OCI-LY1 (cell line): ENCODE measurements around the gene ZBTB16.

Experiments
- H2AFZ ChIP-seq: fragments of 200-600 bp; sonication (generic), shearing (Covaris generic); 2 replicates; pipeline ENCODE4 v1.6.0; 2014; ENCODE audit warnings: antibody characterized with exemption, mild to moderate bottlenecking, low read length
- H3F3A ChIP-seq: fragments of 200-600 bp; sonication (generic), shearing (Covaris generic); 2 replicates; pipeline ENCODE4 v1.6.0; 2014; ENCODE audit warnings: mild to moderate bottlenecking, antibody characterized with exemption, low read length, moderate library complexity; ENCODE audit not compliant: insufficient read depth
- H3K27ac ChIP-seq: fragments of 200-600 bp; sonication (generic); 2 replicates; pipeline ENCODE4 v1.5.1; 2014; ENCODE audit warnings: low read length, mixed run types, mild to moderate bottlenecking, low read depth; ENCODE audit not compliant: poor library complexity, severe bottlenecking
- H3K27me3 ChIP-seq: fragments of 200-600 bp; sonication (generic); 2 replicates; pipeline ENCODE4 v1.6.0; 2014; ENCODE audit warnings: antibody characterized with exemption, mild to moderate bottlenecking, low read length, moderate library complexity; ENCODE audit not compliant: insufficient read depth
- H3K36me3 ChIP-seq: fragments of 200-600 bp; sonication (generic); 2 replicates; pipeline ENCODE4 v1.6.1; 2014; ENCODE audit warnings: mild to moderate bottlenecking, antibody characterized with exemption, low read length, moderate library complexity, mixed read lengths; ENCODE audit not compliant: insufficient read depth
- H3K4me1 ChIP-seq: fragments of 200-600 bp; sonication (generic); 2 replicates; pipeline ENCODE4 v1.5.1; 2014; ENCODE audit warnings: mild to moderate bottlenecking, low read length, moderate library complexity; ENCODE audit not compliant: insufficient read depth, severe bottlenecking
- H3K4me2 ChIP-seq: fragments of 200-600 bp; sonication (generic), shearing (Covaris generic); 2 replicates; pipeline ENCODE4 v1.6.1; 2014; ENCODE audit warnings: low read length
- H3K4me3 ChIP-seq: fragments of 200-600 bp; sonication (generic); 2 replicates; pipeline ENCODE4 v1.5.1; 2014; ENCODE audit warnings: low read length, low read depth, mild to moderate bottlenecking, mixed read lengths; ENCODE audit not compliant: poor library complexity, severe bottlenecking
- H3K79me2 ChIP-seq: fragments of 200-600 bp; shearing (Covaris generic); 2 replicates; pipeline ENCODE4 v1.6.1; 2016; ENCODE audit warnings: mixed run types, low read length, mixed read lengths; ENCODE audit not compliant: insufficient read depth
- H3K9ac ChIP-seq: fragments of 200-600 bp; sonication (generic), shearing (Covaris generic); 2 replicates; pipeline ENCODE4 v1.6.1; 2014; ENCODE audit warnings: mild to moderate bottlenecking, low read length, mixed read lengths
- H3K9me2 ChIP-seq: fragments of 200-600 bp; sonication (generic), shearing (Covaris generic); 2 replicates; pipeline ENCODE4 v1.6.1; 2014; ENCODE audit warnings: low read depth, mild to moderate bottlenecking, low read length, mixed read lengths
- H3K9me3 ChIP-seq: fragments of 200-600 bp; shearing (Covaris generic); 2 replicates; pipeline ENCODE4 v1.6.1; 2014; ENCODE audit warnings: low read length, mixed read lengths
- H4K20me1 ChIP-seq: fragments of 200-600 bp; sonication (generic), shearing (Covaris generic); 2 replicates; pipeline ENCODE4 v1.6.0; 2016; ENCODE audit warnings: mild to moderate bottlenecking, low read length; ENCODE audit not compliant: insufficient read depth
- EZH2 ChIP-seq: fragments of 200-600 bp; sonication (generic), shearing (Covaris generic); IDR thresholded peaks from 2 replicates; pipeline ENCODE4 v1.8.0; 2017; ENCODE audit warnings: borderline replicate concordance, mixed run types, mild to moderate bottlenecking, antibody characterized with exemption, low read length, moderate library complexity, mixed read lengths
- TF ChIP-seq, protein P1 (sequence below): fragments of 200-600 bp; sonication (generic), shearing (Covaris generic); IDR thresholded peaks from 2 replicates; pipeline ENCODE4 v1.5.1; 2017; ENCODE audit warnings: mild to moderate bottlenecking, antibody characterized with exemption, low read length, moderate library complexity, mixed read lengths

Gene ZBTB16

DNA sequence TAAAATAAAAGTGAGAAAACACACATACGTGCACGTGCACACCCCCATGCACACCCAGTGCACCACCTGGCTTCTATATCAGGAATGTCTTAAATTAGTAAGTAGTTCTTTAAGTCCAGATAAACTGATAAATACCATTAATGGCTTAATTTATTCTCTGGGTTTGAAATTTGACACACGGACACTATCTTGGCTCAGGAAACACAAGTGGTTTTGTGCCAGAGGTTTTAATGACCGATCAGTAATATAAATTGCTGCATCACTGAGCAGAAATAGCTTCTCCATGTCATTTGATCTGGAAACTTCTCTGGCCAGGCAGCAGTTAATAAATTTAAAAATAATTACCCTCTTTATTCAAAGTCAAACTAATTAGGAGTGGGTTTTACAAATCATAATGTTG is 135.2 kb downstream of the ZBTB16 start:
- no peaks in the 10 kb centered on the region for H3K27me3 ChIP-seq
- H3K79me2 ChIP-seq, result no peaks in the 10 kb centered on the region
- H3K9me2 ChIP-seq, result no peaks in the 10 kb centered on the region
- H3K4me2 ChIP-seq, result no peak overlapping the region
- no peak overlapping the region for H3K9ac ChIP-seq
- no peak overlapping the region for H3K27ac ChIP-seq
- no peaks in the 10 kb centered on the region for H4K20me1 ChIP-seq
- H3F3A ChIP-seq, result no peaks in the 10 kb centered on the region
- no peaks in the 10 kb centered on the region; the same call in 1 of the 2 replicates for H3K36me3 ChIP-seq
- no peaks in the 10 kb centered on the region for H3K9me3 ChIP-seq
- no peak overlapping the region for H2AFZ ChIP-seq
- peaks cover 11% of the 10 kb centered on the region for H3K4me1 ChIP-seq
- no peak for TF ChIP-seq EZH2
- TF ChIP-seq, protein P1, sequence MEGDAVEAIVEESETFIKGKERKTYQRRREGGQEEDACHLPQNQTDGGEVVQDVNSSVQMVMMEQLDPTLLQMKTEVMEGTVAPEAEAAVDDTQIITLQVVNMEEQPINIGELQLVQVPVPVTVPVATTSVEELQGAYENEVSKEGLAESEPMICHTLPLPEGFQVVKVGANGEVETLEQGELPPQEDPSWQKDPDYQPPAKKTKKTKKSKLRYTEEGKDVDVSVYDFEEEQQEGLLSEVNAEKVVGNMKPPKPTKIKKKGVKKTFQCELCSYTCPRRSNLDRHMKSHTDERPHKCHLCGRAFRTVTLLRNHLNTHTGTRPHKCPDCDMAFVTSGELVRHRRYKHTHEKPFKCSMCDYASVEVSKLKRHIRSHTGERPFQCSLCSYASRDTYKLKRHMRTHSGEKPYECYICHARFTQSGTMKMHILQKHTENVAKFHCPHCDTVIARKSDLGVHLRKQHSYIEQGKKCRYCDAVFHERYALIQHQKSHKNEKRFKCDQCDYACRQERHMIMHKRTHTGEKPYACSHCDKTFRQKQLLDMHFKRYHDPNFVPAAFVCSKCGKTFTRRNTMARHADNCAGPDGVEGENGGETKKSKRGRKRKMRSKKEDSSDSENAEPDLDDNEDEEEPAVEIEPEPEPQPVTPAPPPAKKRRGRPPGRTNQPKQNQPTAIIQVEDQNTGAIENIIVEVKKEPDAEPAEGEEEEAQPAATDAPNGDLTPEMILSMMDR, result no peak
- no peak overlapping the region for H3K4me3 ChIP-seq

DNA sequence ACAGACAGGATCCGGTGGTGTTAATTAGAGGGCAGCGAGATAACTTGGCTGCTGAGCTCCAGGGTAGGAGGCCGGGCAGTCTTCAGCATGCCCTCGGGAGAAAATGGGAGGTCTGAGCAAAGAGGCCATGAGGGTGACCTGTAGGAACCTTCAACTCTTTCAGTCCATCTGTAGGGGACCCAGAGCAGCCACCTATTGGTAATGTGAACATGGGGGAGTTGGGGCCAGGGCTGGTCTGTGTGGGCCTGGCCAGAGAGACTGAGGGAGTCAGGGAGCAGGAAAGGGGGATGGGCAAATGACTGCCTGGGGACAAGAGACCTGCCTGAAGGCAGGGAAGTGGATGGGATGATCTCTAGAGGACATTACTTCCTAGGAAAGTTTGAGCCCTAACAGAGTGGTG is 135.6 kb downstream of the ZBTB16 start:
- Histone ChIP-seq H3K27me3 (no peaks in the 10 kb centered on the region), H3K4me3 (no peak overlapping the region), H3K9me3 (no peaks in the 10 kb centered on the region), H2AFZ (no peak overlapping the region), H3K79me2 (no peaks in the 10 kb centered on the region), H3F3A (no peaks in the 10 kb centered on the region), H3K4me1 (peaks cover 11% of the 10 kb centered on the region), H3K9me2 (no peaks in the 10 kb centered on the region), H4K20me1 (no peaks in the 10 kb centered on the region), H3K9ac (no peak overlapping the region), H3K4me2 (no peak overlapping the region), H3K27ac (no peak overlapping the region), H3K36me3 (no peaks in the 10 kb centered on the region; the same call in 1 of the 2 replicates)
- TF ChIP-seq, protein P1, result no peak
- TF ChIP-seq EZH2, result no peak

DNA sequence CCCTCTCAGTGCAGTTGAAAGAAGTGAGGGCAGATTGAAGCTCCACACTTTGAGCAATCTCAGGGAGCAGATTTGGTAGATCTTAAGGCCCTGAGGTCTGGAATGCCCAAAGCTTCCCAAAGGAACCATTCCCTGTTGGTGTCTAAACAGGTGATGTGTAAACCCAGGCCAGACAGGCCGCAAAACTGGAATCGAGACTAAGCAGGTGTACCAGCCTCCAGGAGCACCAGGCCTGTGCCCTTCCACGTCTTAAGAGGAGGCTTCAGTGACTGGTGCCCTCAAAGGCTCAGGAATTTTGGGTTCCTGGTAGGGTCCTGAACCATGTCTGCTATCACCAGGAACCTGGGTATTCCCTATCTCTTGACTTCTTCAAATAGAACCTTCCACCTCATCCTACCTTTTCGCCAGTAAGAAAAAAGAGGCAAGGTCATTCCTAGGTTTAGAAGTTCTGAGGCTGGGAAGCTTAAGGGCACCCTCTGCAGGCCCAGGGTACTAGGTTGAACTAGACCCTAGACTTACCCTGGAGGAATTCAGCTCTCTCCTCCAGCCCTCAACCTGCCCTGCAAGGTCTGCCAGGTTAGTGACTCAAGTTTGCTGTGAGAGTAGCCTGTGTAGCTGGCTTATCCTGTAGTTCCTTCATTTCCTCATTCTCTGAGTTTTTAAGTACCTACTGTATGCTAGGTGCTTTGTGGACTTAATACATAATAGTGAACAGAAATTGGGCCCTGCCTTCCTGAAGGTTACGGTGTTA is 136.6 kb downstream of the ZBTB16 start:
- Histone ChIP-seq H3K9me3 (no peaks in the 10 kb centered on the region), H3K4me1 (peaks cover 11% of the 10 kb centered on the region), H3K4me3 (no peak overlapping the region), H3K79me2 (no peaks in the 10 kb centered on the region), H3K27ac (no peak overlapping the region), H4K20me1 (no peaks in the 10 kb centered on the region), H3K36me3 (no peaks in the 10 kb centered on the region; the same call in 1 of the 2 replicates), H2AFZ (no peak overlapping the region), H3K4me2 (no peak overlapping the region), H3K27me3 (no peaks in the 10 kb centered on the region), H3K9me2 (no peaks in the 10 kb centered on the region), H3F3A (no peaks in the 10 kb centered on the region), H3K9ac (no peak overlapping the region)
- TF ChIP-seq, protein P1, result no peak
- TF ChIP-seq EZH2, result no peak
